Mucosa of descending colon (tissue), 3 donors: Measurements from ENCODE around the gene COG5. TPM values are rescaled to one million over a fixed set of nuclear protein-coding genes. Genes with fewer than 3 reads are reported as not detected.

Source experiments
- ATAC-seq: fragments of 200-7000 bp; cut with Tn5 transposase; one replicate; pipeline ENCODE4 v1.9.1; 2020; ENCODE audit warnings: mild to moderate bottlenecking, moderate library complexity
- DNase-seq, 3 donors: peaks; one replicate each; pipeline ENCODE4 v3.0.0-alpha.2; 2020
- H3K36me3 ChIP-seq: fragments of 200-600 bp; one replicate; pipeline ENCODE4 v1.8.0; 2021; ENCODE audit warnings: low read depth, mild to moderate bottlenecking
- H3K4me1 ChIP-seq: fragments of 200-600 bp; one replicate; pipeline ENCODE4 v1.8.0; 2021; ENCODE audit warnings: low read depth, mild to moderate bottlenecking
- H3K4me3 ChIP-seq: fragments of 200-600 bp; one replicate; pipeline ENCODE4 v1.8.0; 2021; ENCODE audit warnings: mild to moderate bottlenecking
- H3K9me3 ChIP-seq: fragments of 200-600 bp; one replicate; pipeline ENCODE4 v1.8.0; 2021; ENCODE audit warnings: mild to moderate bottlenecking
- CTCF ChIP-seq: fragments of 200-600 bp; IDR thresholded peaks from one replicate; pipeline ENCODE4 v1.8.0; 2022; ENCODE audit warnings: antibody characterized with exemption, mild to moderate bottlenecking
- intact Hi-C, 2 donors: fragments of 100-400 bp; cut with DNase I in 1 of 2; cut with micrococcal nuclease in 1 of 2; formaldehyde crosslinking; loops; one replicate each; pipeline versions ENCODE4 v1.11.0 to v1.11.1; 2022; cut with DNase I, micrococcal nuclease
- total RNA-seq, 3 donors: library from RNA; stranded (reverse); fragmentation: NEBNext Ultra II Directional in 2 of 3; extraction: Animal tissue kit (Norgen Biotek cat#: 25700) in 2 of 3; gene quantifications; one replicate each; pipeline versions ENCODE4 v1.2.1 to v1.2.4, GENCODE V29; 2021 to 2023
- donor health status: DM: no; HTN: no; CAD: no; lungs with moderate emphysema.
- donor health status: DM: no; HTN: no; CAD: no.
- donor health status: DM: no; HTN: yes; CAD: no.

The COG5 gene
- total RNA-seq, 3 donors from 2014 or later, result 46.8 to 56.4 (median 47.7) TPM

GRCh38 chr7:107312418-107312817 is 251.3 kb downstream of the COG5 start:
- ATAC-seq, result no peak

GRCh38 chr7:107309296-107309695 is 254.4 kb downstream of the COG5 start:
- H3K4me3 ChIP-seq, result no peak overlapping the region
- no peak for TF ChIP-seq CTCF
- ATAC-seq (no peak), DNase-seq (no peak)
- intact Hi-C loops, result no loop called here
- H3K9me3 ChIP-seq, result no peaks in the 10 kb centered on the region
- H3K4me1 ChIP-seq, result no peaks in the 10 kb centered on the region
- H3K36me3 ChIP-seq, result no peaks in the 10 kb centered on the region

More at GRCh38 chr7:107312418-107312817, 251.3 kb downstream of the COG5 start:
- no peak overlapping the region for H3K4me3 ChIP-seq
- DNase-seq, result no peak
- no peak for TF ChIP-seq CTCF
- no peaks in the 10 kb centered on the region for H3K9me3 ChIP-seq
- H3K36me3 ChIP-seq, result no peaks in the 10 kb centered on the region
- no peaks in the 10 kb centered on the region for H3K4me1 ChIP-seq
- intact Hi-C loops, result no loop called here

GRCh38 chr7:107304636-107305035 is 259.1 kb downstream of the COG5 start:
- Histone ChIP-seq H3K36me3 (no peaks in the 10 kb centered on the region), H3K9me3 (no peaks in the 10 kb centered on the region), H3K4me3 (no peak overlapping the region), H3K4me1 (no peaks in the 10 kb centered on the region)
- ATAC-seq (no peak), DNase-seq (no peak)
- TF ChIP-seq CTCF, result no peak
- intact Hi-C loops, result no loop called here

- intact Hi-C loops, result no loop called here
- ATAC-seq (no peak), DNase-seq (no peak)
- no peak for TF ChIP-seq CTCF
- H3K36me3 ChIP-seq, result no peaks in the 10 kb centered on the region
- H3K4me3 ChIP-seq, result no peak overlapping the region
- no peaks in the 10 kb centered on the region for H3K4me1 ChIP-seq
- H3K9me3 ChIP-seq, result no peaks in the 10 kb centered on the region
These were observed 259.7 kb downstream of the COG5 start for GRCh38 chr7:107304063-107304462.

- intact Hi-C loops, result no loop called here
- Histone ChIP-seq H3K36me3 (no peaks in the 10 kb centered on the region), H3K4me1 (no peaks in the 10 kb centered on the region), H3K9me3 (no peaks in the 10 kb centered on the region), H3K4me3 (no peak overlapping the region)
- no peak for DNase-seq
- no peak for TF ChIP-seq CTCF
- ATAC-seq, result no peak
These were observed 261.4 kb downstream of the COG5 start for GRCh38 chr7:107302250-107302847.

- Histone ChIP-seq H3K36me3 (no peaks in the 10 kb centered on the region), H3K9me3 (no peaks in the 10 kb centered on the region), H3K4me3 (no peak overlapping the region), H3K4me1 (no peaks in the 10 kb centered on the region)
- ATAC-seq (no peak), DNase-seq (no peak)
- intact Hi-C loops, result no loop called here
- TF ChIP-seq CTCF, result no peak
These were observed 269.5 kb downstream of the COG5 start for GRCh38 chr7:107294182-107294581.
